HCT116 (cell line): ENCODE data around the gene PCDHAC2. TPM values are rescaled to one million over a fixed set of nuclear protein-coding genes. Genes with fewer than 3 reads are reported as not detected.

Experiments
- ATAC-seq: fragments of 200-7000 bp; cut with Tn5 transposase; 2 replicates; pipeline ENCODE4 v1.9.1; 2020; ENCODE audit warnings: mild to moderate bottlenecking, moderate library complexity
- BruUV-seq: library from RNA; stranded (reverse); fragments of 400-500 nt; replicated peaks from 2 replicates; lab custom pipeline; 2021; lab: Mats Ljungman, UMichigan
- CTCF ChIA-PET: fragments of 300-600 bp; sonication (Branson Sonifier 250); formaldehyde crosslinking; loops from one replicate; lab custom pipeline; 2021; ENCODE audit warnings: antibody characterized with exemption; lab: Charles Lee
- POLR2A ChIA-PET: fragments of 300-600, 350-600 bp; sonication (Branson Sonifier 250); formaldehyde crosslinking; loops from one replicate; lab custom pipeline; 2021; ENCODE audit warnings: antibody characterized with exemption; lab: Charles Lee
- RAD21 ChIA-PET, 2 experiments: fragments of 300-600 bp; sonication (Branson Sonifier 250); formaldehyde crosslinking; loops; one replicate each; lab custom pipeline; 2023; ENCODE audit warnings: low total read pairs in 2 of 2; ENCODE audit not compliant: uncharacterized antibody in 2 of 2, unreplicated experiment in 2 of 2, low non-redundant PET in 1 of 2; lab: Charles Lee
- DNase-seq: peaks from one replicate; pipeline ENCODE4 v3.0.0-alpha.2; 2010; ENCODE audit warnings: low read depth, low spot score
- H2AFZ ChIP-seq: fragments of 200-600 bp; shearing (Covaris generic), sonication (generic); 2 replicates; pipeline ENCODE4 v1.6.1; 2017; ENCODE audit warnings: low read depth, mixed run types, mixed read lengths, antibody characterized with exemption, low read length; ENCODE audit not compliant: poor library complexity, severe bottlenecking
- H3K27ac ChIP-seq: 2 replicates; pipeline ENCODE4 v1.5.1; 2012; ENCODE audit warnings: low read depth, low read length
- H3K27me3 ChIP-seq: fragments of 200-600 bp; sonication (generic); 2 replicates; pipeline ENCODE4 v1.6.1; 2016; ENCODE audit warnings: mixed run types, low read length, mixed read lengths; ENCODE audit not compliant: insufficient read depth
- H3K36me3 ChIP-seq, 2 experiments: fragments of 200-500 bp in 1 of 2; fragments of 200-600 bp in 1 of 2; sonication (Bioruptor generic) in 1 of 2; sonication (generic) in 1 of 2; 2 replicates each; pipeline versions ENCODE4 v1.5.1 to v1.6.1; 2014 to 2016; ENCODE audit warnings: low read length in 2 of 2, inconsistent platforms in 1 of 2, mixed read lengths in 1 of 2, mixed run types in 1 of 2; ENCODE audit not compliant: insufficient read depth in 2 of 2, control insufficient read depth in 1 of 2
- H3K4me1 ChIP-seq, 2 experiments: fragments of 200-600 bp in 1 of 2; sonication (generic) in 1 of 2; 2 replicates each; pipeline versions ENCODE4 v1.5.1 to v1.6.1; 2012 to 2017; ENCODE audit warnings: low read length in 2 of 2, inconsistent platforms in 1 of 2, mild to moderate bottlenecking in 1 of 2, mixed read lengths in 1 of 2, mixed run types in 1 of 2, moderate library complexity in 1 of 2; ENCODE audit not compliant: insufficient read depth in 2 of 2, control insufficient read depth in 1 of 2
- H3K4me2 ChIP-seq: fragments of 200-600 bp; sonication (generic); 2 replicates; pipeline ENCODE4 v1.6.1; 2017; ENCODE audit warnings: mixed run types, low read length, mixed read lengths
- H3K4me3 ChIP-seq, 2 experiments: fragments of 200-600 bp in 1 of 2; sonication (generic) in 1 of 2; replicated peaks in 1 of 2; 2 replicates each; pipeline ENCODE4 v1.5.1; 2011 to 2016; ENCODE audit warnings: low read length in 2 of 2, control low read depth in 1 of 2, low read depth in 1 of 2, mild to moderate bottlenecking in 1 of 2, mixed read lengths in 1 of 2, mixed run types in 1 of 2
- H3K79me2 ChIP-seq: fragments of 200-600 bp; sonication (generic); 2 replicates; pipeline ENCODE4 v1.6.1; 2017; ENCODE audit warnings: mild to moderate bottlenecking, mixed run types, low read length, moderate library complexity, mixed read lengths; ENCODE audit not compliant: insufficient read depth
- H3K9ac ChIP-seq: fragments of 200-600 bp; sonication (generic); 2 replicates; pipeline ENCODE4 v1.6.1; 2016; ENCODE audit warnings: low read length, mixed read lengths
- H3K9me2 ChIP-seq: fragments of 200-600 bp; sonication (generic), shearing (Covaris generic); 2 replicates; pipeline ENCODE4 v1.6.1; 2017; ENCODE audit warnings: mixed run types, mild to moderate bottlenecking, moderate library complexity; ENCODE audit not compliant: insufficient read depth
- H3K9me3 ChIP-seq, 2 experiments: fragments of 200-500 bp in 1 of 2; fragments of 200-600 bp in 1 of 2; sonication (Bioruptor generic) in 1 of 2; sonication (generic) in 1 of 2; 2 replicates each; pipeline ENCODE4 v1.6.1; 2014 to 2017; ENCODE audit warnings: low read length in 2 of 2, mixed read lengths in 2 of 2, inconsistent platforms in 1 of 2, low read depth in 1 of 2, mild to moderate bottlenecking in 1 of 2, mixed run types in 1 of 2, moderate library complexity in 1 of 2; ENCODE audit not compliant: control insufficient read depth in 1 of 2, insufficient read depth in 1 of 2
- H4K20me1 ChIP-seq: fragments of 200-600 bp; sonication (generic), shearing (Covaris generic); 2 replicates; pipeline ENCODE4 v1.6.1; 2017; ENCODE audit warnings: mixed run types, mild to moderate bottlenecking, moderate library complexity; ENCODE audit not compliant: insufficient read depth
- ATF3 ChIP-seq: IDR thresholded peaks from 2 replicates; pipeline ENCODE4 v1.6.1; 2012
- CBX3 ChIP-seq: IDR thresholded peaks from 2 replicates; pipeline ENCODE4 v1.6.1; 2012; ENCODE audit warnings: low read depth
- EGR1 ChIP-seq: IDR thresholded peaks from 2 replicates; pipeline ENCODE4 v1.6.1; 2012; ENCODE audit warnings: low read depth
- EZH2 ChIP-seq: fragments of 200-600 bp; sonication (generic); IDR thresholded peaks from 2 replicates; pipeline ENCODE4 v1.6.1; 2017; ENCODE audit warnings: antibody characterized with exemption, mixed run types
- FOSL1 ChIP-seq: IDR thresholded peaks from 2 replicates; pipeline ENCODE4 v1.6.1; 2012; ENCODE audit warnings: low read depth
- SIN3A ChIP-seq: IDR thresholded peaks from 2 replicates; pipeline ENCODE4 v1.6.1; 2012; ENCODE audit warnings: low read depth
- SP1 ChIP-seq: IDR thresholded peaks from 2 replicates; pipeline ENCODE4 v1.6.1; 2012; ENCODE audit warnings: low read depth
- SRF ChIP-seq: IDR thresholded peaks from 2 replicates; pipeline ENCODE4 v1.6.1; 2012; ENCODE audit warnings: low read depth
- TCF7L2 ChIP-seq: IDR thresholded peaks from 2 replicates; pipeline ENCODE4 v1.7.0; 2011; ENCODE audit warnings: borderline replicate concordance, inconsistent platforms; ENCODE audit not compliant: insufficient read depth, insufficient read length; ENCODE audit errors: extremely low read depth
- ZNF274 ChIP-seq: fragments of 200-500 bp; sonication (Bioruptor generic); IDR thresholded peaks from 2 replicates; pipeline ENCODE4 v1.6.1; 2014; ENCODE audit warnings: mild to moderate bottlenecking, low read depth, low read length, inconsistent platforms
- intact Hi-C: fragments of 100-400 bp; cut with micrococcal nuclease; formaldehyde crosslinking; loops from 2 replicates; pipeline ENCODE4 v1.10.0; 2022
- total RNA-seq: library from RNA; stranded (reverse); gene quantifications from one replicate; pipeline ENCODE4 v1.2.1, GENCODE V29; 2021; ENCODE audit not compliant: unreplicated experiment
- TF ChIP-seq, protein P1 (sequence below): IDR thresholded peaks from 2 replicates; pipeline ENCODE4 v1.6.1; 2012
- TF ChIP-seq, protein P2 (sequence below): IDR thresholded peaks from 2 replicates; pipeline ENCODE4 v1.6.1; 2011; ENCODE audit warnings: mild to moderate bottlenecking, low read length, moderate library complexity; ENCODE audit not compliant: insufficient replicate concordance; ENCODE audit errors: extremely low read depth
- TF ChIP-seq, protein P3 (sequence below), 3 experiments: fragments of 200-600 bp in 1 of 3; sonication (generic) in 1 of 3; IDR thresholded peaks in 2 of 3; conservative IDR thresholded peaks in 1 of 3; 2 replicates each; pipeline ENCODE4 v1.5.1; 2012 to 2017; ENCODE audit warnings: low read depth in 2 of 3, low read length in 2 of 3, antibody characterized with exemption in 1 of 3, borderline replicate concordance in 1 of 3, control low read depth in 1 of 3, mild to moderate bottlenecking in 1 of 3, mixed read lengths in 1 of 3, mixed run types in 1 of 3, moderate library complexity in 1 of 3; ENCODE audit not compliant: insufficient read depth in 1 of 3

Gene PCDHAC2
- total RNA-seq, 1 experiment from 2014 or later: 3.2 TPM

- Histone ChIP-seq H2AFZ (no peak overlapping the region), H3K4me2 (no peak overlapping the region), H4K20me1 (no peaks in the 10 kb centered on the region), H3K4me1 (peaks cover 0 to 6% of the 10 kb centered on the region in 2 experiments; a peak in 3 of 4 replicates), H3K79me2 (no peaks in the 10 kb centered on the region), H3K36me3 (no peaks in the 10 kb centered on the region), H3K27me3 (no peaks in the 10 kb centered on the region), H3K4me3 (no peak overlapping the region), H3K27ac (no peak overlapping the region), H3K9me3 (no peaks in the 10 kb centered on the region), H3K9me2 (no peaks in the 10 kb centered on the region; the same call in 1 of the 2 replicates), H3K9ac (no peak overlapping the region)
- no peak for ATAC-seq
- ChIA-PET RAD21 (no interaction called here), CTCF (no interaction called here), POLR2A (interaction anchor here (1.1 kb wide), 1 partner anchor 11 kb away, joined by 3 read pairs; no protein-coding TSS in a partner anchor)
- BruUV-seq: no TSS peak
- no peak for TF ChIP-seq EGR1
- no peak for TF ChIP-seq CBX3
- no peak for TF ChIP-seq TCF7L2
- TF ChIP-seq SIN3A: no peak
- no peak for TF ChIP-seq SRF
- intact Hi-C loops: no loop called here
- no peak for DNase-seq
Observed at GRCh38 chr5:140992828-140993227, 26.6 kb downstream of the PCDHAC2 start.

- H3K27ac ChIP-seq: no peak overlapping the region
Observed at GRCh38 chr5:140996060-140996459, 29.8 kb downstream of the PCDHAC2 start.

More at GRCh38 chr5:140996060-140996459, 29.8 kb downstream of the PCDHAC2 start:
- no peak overlapping the region for H3K9ac ChIP-seq
- CTCF ChIA-PET: no interaction called here
- H3K79me2 ChIP-seq: no peaks in the 10 kb centered on the region
- no peaks in the 10 kb centered on the region for H3K9me3 ChIP-seq
- H3K9me2 ChIP-seq: no peaks in the 10 kb centered on the region; the same call in 1 of the 2 replicates
- no peak overlapping the region for H2AFZ ChIP-seq
- no peak for DNase-seq
- no peak for TF ChIP-seq TCF7L2
- TF ChIP-seq ATF3: no peak
- TF ChIP-seq EZH2: no peak
- TF ChIP-seq SP1: no peak
- no peak for TF ChIP-seq FOSL1
- no peak for TF ChIP-seq CBX3
- no peak for TF ChIP-seq ZNF274
- TF ChIP-seq, protein P1, sequence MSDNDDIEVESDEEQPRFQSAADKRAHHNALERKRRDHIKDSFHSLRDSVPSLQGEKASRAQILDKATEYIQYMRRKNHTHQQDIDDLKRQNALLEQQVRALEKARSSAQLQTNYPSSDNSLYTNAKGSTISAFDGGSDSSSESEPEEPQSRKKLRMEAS: no peak
- TF ChIP-seq, protein P2, sequence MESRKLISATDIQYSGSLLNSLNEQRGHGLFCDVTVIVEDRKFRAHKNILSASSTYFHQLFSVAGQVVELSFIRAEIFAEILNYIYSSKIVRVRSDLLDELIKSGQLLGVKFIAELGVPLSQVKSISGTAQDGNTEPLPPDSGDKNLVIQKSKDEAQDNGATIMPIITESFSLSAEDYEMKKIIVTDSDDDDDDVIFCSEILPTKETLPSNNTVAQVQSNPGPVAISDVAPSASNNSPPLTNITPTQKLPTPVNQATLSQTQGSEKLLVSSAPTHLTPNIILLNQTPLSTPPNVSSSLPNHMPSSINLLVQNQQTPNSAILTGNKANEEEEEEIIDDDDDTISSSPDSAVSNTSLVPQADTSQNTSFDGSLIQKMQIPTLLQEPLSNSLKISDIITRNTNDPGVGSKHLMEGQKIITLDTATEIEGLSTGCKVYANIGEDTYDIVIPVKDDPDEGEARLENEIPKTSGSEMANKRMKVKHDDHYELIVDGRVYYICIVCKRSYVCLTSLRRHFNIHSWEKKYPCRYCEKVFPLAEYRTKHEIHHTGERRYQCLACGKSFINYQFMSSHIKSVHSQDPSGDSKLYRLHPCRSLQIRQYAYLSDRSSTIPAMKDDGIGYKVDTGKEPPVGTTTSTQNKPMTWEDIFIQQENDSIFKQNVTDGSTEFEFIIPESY: no peak
- TF ChIP-seq, protein P3, sequence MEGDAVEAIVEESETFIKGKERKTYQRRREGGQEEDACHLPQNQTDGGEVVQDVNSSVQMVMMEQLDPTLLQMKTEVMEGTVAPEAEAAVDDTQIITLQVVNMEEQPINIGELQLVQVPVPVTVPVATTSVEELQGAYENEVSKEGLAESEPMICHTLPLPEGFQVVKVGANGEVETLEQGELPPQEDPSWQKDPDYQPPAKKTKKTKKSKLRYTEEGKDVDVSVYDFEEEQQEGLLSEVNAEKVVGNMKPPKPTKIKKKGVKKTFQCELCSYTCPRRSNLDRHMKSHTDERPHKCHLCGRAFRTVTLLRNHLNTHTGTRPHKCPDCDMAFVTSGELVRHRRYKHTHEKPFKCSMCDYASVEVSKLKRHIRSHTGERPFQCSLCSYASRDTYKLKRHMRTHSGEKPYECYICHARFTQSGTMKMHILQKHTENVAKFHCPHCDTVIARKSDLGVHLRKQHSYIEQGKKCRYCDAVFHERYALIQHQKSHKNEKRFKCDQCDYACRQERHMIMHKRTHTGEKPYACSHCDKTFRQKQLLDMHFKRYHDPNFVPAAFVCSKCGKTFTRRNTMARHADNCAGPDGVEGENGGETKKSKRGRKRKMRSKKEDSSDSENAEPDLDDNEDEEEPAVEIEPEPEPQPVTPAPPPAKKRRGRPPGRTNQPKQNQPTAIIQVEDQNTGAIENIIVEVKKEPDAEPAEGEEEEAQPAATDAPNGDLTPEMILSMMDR (IDR thresholded peaks at IDR 0.05 in 2 of 3, conservative IDR thresholded peaks at IDR 0.05 in 1 of 3; ENCODE audit: borderline replicate concordance in 1 of 3, insufficient read depth in 1 of 3, low read depth in 2 of 3, low read length in 2 of 3): no peak
- TF ChIP-seq EGR1: no peak
- H3K4me1 ChIP-seq: peaks cover 5 to 8% of the 10 kb centered on the region in 2 experiments; a peak in 3 of 4 replicates
- H3K4me2 ChIP-seq: no peak overlapping the region
- ATAC-seq: no peak
- no peaks in the 10 kb centered on the region for H3K36me3 ChIP-seq
- RAD21 ChIA-PET: no interaction called here
- no peaks in the 10 kb centered on the region for H4K20me1 ChIP-seq
- POLR2A ChIA-PET: no interaction called here
- no TSS peak for BruUV-seq
- intact Hi-C loops: no loop called here
- H3K4me3 ChIP-seq: no peak overlapping the region
- H3K27me3 ChIP-seq: no peaks in the 10 kb centered on the region
